ENCODE data around the gene BCL2L11. TPM values are rescaled to one million over a fixed set of nuclear protein-coding genes. Genes with fewer than 3 reads are reported as not detected.

The BCL2L11 gene
- total RNA-seq, 1 experiment from 2014 or later: 5.4 TPM

DNA sequence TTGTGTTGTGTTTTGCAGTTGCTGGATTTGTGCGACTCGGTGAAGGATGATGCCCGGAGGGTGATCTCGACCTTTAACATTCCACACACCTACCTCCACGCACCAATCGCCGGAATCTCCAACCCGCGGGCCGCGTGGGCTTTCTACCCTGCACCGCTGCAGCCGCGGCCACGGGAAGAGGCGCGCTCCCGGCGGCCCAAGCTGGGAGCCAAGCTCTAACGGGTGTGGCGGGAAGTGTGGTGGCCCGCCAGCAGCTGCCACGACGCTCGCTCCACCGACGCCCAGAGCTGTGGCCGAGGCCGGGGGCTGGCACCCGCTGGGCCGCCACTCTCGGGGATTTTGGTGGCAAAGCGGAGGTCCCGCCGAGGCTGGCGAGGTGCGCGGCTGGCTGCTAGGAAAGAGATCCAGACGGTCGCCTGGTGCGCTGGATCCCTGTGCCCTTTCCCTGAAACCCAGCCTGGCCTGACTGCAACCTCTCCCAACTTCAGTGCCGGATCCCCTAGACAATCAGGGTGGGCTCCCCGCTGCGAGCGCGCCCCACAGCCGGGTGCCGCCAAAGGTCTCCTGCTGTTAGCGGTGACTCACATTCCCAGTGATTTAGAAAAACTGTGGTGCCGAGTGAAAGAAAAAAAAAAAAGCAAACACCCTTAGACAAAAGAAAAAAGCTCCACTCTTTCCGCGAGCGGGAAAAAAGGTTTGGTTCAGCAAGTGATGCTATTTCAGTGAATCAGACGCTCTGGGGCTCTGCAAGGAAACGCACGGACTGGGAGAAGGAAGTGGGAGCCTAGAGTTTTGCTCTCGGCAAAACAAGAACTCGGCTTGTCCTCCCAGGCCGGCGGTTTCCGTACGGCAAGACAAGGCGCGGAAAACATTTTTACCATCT is 2.9 kb upstream of the BCL2L11 start:
- peak; percentile 48 for DNase-seq (ENCODE audit: low read depth)

DNA sequence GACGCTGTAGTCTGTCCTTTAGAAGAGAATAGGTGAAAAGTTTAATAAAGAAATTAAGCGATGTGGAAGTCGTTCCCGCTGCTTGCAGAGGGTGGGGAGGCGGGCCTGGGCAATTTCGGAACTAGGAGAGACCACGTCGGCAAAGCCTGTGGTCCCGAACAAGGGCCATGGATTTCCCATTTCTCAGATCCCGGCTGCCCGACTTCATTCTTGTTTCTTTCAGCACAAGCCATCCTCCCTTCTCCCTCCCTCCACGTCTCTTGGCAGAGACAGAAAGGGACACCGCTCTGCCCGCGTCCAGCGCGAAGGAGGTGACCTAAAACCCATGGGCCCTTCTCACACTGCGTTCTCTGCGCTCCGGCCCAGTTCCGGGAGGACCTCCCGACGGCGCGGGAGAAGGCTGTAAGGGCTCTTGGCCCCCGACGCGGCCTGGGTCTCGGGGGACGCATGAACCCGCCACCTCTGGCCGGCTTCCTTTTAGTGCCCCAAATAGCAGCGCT is 2.2 kb upstream of the BCL2L11 start:
- DNase-seq (ENCODE audit: low read depth): no peak

DNA sequence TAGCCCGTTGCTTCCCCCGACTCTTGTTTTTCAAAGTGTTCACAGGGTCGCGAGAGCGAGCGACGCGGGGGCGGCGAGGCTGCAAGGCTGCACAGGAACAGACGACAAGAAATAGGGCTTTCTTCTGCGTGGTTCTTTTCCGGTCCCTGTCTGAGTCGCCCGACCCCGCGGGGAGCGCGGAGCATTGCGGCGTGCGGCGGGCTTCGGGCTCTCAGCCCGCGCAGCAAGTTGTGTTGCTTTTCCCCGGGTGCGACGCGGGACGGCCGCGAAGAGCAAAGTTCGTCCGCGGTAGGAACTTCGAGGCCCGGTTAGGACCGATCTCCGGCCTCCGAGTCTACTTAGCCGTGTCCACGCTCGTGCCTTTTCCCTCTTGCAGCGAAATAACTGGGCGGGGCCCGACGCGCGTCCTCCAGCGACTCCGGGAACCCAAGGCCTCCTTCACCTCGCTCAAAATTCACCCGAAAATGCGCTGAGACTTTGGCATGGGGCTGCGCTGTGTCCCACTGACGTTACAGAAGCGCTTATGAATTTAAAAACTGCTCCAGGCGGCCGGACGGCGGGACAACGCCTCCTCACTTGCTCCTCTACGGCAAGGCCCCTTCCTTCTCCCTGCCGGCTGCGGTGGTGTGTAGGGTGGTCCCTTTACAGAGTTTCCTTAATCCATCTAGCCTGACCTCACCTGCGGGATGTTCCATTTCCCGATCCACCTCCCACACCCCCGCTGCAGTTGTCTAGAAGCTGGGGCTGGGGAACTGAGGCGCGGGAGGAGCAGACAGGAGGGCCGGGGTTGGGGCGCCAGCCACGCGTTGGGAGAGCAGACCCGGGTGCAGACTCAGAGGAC is 1.5 kb upstream of the BCL2L11 start:
- DNase-seq (ENCODE audit: low read depth): no peak

DNA sequence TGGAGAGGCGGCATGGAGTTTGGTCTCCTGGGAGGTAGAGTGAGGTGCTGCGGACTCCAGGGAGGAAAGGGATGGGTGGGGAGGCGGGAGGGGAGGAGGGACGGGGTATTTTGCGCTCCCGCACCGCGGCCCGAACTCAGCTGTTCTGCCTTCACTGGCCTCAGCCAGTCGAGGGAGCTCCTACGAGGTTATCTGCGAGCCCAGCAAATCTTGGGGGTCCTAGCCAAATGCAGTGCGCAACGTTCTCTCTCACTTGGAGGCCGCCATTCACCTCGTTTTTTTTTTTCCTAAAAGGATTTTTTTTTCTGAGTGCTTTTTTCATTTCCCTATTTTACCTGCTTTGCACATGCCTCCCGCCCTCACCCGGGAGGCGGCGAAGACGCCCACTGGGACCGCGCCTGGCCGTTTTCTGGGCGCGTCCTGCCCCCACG is 877 bp upstream of the BCL2L11 start:
- DNase-seq (ENCODE audit: low read depth): no peak

DNA sequence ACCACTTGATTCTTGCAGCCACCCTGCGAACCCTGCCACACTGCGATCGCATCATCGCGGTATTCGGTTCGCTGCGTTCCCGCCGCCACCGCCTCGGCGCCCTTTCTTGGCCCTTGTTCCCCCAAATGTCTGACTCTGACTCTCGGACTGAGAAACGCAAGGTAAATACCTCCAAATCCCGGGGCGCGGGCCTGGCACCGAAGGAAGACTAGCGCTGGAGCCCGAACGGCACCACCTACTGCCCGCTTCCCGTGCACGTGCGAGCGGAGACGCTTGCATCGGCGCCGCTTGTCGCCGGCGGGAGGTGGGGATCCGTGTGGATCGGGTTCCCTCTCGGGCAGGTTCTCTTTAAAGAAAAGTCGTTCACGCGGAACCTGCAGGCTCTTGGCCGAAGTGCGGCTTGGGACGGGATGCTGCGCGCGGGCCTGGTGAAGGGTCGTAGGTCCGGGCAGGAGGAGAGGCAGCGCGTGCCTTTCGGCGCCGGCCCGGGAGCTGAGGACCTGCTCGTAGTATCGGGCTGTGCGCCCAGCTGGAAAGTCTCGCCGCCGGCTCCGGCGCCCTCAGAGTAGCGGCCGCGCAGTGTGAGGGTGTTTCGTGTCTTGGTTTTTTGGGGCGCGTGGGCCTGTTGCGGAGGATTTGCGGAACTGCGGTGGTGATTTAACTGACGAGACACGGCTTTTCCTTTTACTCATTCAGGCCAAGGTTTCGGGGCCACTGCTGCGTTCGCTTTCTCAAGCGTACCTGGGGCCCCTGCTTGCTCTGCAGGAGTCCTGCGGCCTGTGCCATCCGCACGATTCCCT is 514 bp downstream of the BCL2L11 start:
- peak; percentile 34 for DNase-seq (ENCODE audit: low read depth)

DNA sequence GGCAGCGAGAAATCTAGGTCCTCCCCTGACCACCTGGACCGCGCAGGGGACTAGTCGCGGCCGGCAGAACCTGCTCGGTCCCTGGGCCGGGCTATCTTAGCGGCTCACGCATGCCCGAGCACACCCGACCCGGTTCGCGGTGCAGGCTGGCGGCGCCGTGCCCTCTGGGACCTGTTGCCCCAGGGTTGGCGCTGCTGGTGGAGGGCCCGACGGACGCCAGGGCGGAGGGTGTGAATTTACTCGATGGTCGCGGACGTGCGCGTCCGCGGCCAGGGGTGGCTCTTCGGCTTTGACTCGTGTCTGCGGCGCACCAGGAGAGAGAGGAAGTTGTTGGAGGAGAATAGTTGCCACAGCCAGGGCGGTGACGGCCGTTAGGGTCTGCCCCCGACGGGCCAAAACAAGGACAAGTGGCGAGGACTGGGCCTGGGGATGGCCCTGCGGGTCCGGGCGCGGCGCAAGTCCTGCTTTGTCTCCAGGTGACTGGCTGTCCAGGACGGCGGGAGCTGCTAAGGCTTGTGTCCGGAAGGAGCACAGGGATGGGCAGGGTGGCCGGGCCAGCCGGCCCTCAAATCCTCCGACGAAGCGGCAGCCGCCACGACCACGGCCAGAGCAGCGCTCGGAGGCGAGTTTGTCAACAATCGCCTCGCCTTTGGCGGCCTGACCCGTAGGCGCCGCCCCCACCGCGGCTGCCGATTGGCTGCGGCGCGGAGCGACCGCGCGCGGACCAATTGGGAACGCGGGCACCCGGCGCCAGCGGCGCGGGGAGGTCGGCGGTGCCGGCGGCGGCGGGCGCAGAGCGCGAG is 1.3 kb downstream of the BCL2L11 start:
- peak; percentile 83 for DNase-seq (ENCODE audit: low read depth)

DNA sequence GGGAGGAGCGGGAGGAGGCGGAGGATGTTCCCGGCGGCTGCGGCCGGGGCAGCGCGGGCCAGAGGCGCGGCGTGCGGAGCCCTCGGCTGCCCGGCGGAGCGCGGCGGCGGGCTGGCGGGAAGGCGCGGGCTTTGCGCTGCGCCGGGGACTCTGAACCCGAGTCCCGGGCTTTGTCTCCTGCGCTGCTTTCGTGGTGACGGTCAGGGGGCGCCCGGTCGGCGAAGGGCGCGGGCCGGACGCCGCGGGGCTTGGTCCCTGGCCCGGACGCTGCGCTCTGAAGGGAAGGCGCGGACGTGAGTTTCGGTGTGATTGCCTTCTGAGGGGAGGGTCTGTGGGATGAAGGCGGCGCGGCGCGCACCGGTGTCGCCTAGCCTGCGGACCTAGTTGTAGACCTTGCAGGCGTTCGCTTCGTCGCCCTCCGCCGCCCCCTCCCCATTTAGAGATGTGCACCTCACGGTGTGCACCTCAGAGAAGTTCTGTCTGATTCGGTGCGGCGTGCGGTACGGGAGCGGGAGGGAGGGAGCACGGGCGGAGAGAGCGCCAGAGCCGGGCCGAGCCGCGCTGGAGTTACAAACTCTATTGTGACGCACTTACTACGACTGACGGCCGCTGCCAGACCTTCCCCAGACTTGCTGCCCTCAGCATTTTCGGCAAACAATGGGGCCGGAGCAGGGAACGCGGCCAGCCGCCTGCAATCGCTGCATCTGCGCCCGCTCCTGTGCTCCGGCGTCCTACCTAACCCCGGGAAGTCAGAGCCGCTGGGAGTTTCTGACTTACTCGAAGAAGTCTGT is 2.1 kb downstream of the BCL2L11 start:
- peak; percentile 64 for DNase-seq (ENCODE audit: low read depth)

DNA sequence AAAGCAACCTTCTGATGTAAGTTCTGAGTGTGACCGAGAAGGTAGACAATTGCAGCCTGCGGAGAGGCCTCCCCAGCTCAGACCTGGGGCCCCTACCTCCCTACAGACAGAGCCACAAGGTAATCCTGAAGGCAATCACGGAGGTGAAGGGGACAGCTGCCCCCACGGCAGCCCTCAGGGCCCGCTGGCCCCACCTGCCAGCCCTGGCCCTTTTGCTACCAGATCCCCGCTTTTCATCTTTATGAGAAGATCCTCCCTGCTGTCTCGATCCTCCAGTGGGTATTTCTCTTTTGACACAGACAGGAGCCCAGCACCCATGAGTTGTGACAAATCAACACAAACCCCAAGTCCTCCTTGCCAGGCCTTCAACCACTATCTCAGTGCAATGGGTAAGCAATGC is 3.0 kb downstream of the BCL2L11 start:
- DNase-seq (ENCODE audit: low read depth): no peak

DNA sequence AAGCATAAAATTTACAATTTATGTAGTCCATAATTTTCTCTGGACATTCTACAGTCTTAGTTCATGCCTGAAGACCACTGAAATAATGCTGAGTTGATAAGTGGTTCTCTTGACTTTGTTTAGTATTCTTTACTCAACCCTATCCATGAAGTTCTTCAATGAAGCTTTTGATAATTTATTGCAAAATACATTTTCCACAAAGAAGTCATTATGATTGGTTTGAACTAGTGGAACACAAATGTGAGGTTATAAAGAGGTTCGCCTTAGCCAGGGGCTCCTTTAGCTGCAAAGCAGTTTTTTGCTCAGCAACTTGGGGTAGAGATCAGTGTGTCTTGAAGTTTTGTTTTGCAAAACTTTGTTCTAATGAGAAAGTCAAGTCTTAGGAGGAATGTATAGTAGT is 5.9 kb downstream of the BCL2L11 start:
- DNase-seq (ENCODE audit: low read depth): no peak

DNA sequence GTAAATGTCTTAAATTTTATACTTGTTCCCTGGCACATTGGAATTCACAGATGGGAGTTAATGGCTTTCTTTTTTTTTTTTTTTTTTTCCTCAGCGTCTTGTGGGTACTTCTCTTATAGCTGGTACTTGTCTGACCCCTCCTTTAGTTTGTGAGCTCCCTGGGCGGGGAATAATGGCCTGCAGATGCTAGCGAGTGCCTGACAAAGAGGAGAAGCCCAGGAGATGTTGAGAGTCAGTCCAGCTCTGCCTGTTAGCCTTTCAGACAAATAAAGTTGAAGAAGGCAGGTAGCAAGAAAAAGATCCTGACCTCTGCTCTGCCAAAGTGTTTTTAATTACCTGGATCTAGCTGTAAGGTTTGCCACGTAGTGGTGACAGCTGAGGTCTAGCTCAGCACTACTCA is 6.6 kb downstream of the BCL2L11 start:
- DNase-seq (ENCODE audit: low read depth): no peak

DNA sequence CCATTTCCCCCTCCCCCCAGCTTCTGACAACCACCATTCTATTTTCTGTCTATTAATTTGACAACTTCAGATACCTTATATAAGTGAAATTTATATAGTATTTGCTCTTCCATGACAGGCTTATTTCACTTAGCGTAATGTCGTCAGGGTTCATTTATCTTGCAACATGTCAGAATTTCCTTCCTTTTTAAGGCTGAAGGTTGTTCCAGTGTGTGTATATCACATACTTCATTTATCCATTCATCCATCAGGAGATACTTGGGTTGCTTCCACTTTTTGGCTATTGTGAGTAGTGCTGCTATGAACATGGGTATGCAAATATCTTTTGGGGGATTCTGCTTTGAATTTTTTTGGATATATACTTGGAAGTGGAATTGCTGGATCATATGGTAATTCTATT is 7.4 kb downstream of the BCL2L11 start:
- DNase-seq (ENCODE audit: low read depth): no peak

DNA sequence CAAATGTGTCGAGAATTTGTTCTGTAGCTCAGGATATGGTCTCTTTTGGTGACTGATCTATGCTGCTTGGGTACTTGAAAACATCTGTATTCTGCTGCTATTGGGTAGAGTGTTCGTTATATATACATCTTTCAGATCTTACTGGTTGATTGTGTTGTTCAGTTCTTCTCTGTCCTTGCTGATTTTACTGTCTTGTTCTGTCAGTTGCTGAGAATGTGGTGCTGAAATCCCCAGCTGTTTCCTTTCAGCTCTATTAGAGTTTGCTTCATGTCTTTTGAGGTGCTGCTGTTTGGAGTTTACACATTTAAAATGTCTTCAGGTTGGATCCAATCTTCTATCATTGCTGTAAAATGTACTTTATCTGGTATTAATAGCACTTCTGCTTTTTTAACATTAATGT is 12.9 kb downstream of the BCL2L11 start:
- no peak for DNase-seq (ENCODE audit: low read depth)

DNA sequence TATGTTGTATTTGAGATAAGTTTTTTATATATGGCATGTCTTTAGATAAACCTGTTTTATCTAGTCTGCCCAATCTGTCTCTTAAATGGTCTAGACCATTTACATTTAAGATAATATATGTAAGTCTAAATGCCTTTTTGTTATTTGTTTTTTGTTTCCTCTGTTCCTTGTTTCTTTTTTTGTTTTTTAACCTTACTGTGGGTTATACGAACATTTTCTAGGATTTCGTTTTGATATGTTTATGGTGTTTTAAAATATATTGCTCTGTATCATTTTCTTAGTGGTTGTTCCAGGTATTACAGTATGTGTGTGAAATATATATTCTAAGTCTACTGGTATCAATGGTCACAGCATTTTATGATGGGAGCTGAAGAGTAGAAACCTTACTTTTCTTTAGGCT is 13.3 kb downstream of the BCL2L11 start:
- DNase-seq (ENCODE audit: low read depth): no peak

DNA sequence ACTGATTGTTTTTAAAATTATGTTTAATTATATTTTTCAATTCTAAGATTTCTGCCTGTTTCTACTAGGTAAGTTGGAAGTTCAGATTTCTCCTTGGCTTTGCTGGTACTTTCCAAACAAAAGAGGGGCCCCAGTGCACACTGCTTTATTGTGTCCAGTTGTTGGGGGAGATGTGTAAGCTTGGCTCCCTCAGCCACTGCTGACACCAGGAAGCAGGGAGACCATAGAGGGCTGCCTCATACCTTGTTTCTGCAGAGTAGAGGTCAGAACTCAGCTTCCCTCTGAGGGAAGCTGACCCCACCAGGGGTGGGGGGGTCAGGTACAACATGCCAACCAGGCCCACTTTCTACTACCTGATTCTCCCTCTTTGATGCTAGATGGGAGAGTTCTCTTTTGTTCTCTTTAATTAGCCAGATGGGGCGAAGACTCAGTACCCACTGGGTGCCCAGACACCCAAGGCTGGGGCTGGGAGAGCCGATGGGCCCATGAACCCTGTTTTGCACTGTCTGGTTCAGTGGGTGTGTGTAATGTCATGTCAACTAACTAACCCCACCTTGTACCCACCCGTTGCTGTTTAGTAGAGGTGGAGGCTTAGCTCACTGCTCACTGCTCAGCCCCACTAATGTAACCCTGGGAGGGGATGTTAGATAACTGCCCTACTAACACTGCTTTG is 14.7 kb downstream of the BCL2L11 start:
- no peak for DNase-seq (ENCODE audit: low read depth)

DNA sequence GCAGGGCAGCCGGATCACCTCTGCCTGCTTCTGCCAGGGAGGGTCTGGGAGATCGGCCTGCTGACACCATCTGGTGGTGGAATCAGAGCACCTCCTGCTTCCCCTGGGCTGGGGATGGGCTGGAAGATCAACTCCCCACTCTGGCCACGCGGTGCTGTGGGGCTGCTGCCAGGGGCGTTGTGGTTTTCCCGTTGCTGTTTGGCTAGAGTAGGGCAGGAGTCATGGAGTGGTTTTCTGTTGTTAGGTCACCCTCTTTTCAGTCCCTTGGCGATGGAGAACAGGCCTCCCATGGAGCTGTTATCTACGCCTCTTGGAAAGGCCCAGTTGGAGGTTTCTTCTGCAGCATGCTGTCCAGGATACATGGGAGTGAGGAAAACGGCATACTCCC is 15.2 kb downstream of the BCL2L11 start:
- DNase-seq (ENCODE audit: low read depth): peak; percentile 74

DNA sequence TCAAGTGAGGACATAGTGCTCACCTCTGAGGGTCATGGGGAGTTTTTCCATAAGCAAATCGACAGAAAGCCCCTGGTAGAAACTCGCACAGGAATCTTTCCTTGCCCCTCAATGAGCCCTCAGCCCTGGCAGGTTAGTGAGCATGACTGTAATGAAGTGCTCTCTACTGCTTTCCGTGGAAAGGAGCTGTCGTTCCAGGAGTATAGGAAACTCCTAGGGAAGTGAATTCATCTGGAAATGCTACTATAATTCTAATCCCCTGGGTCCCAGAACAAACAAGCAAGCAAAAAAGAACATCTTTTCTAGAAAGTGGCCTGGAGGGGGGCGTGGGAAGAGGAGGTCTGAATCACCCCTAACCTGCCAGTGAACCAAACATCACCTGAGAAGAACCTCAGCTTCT is 18.1 kb downstream of the BCL2L11 start:
- no peak for DNase-seq (ENCODE audit: low read depth)

DNA sequence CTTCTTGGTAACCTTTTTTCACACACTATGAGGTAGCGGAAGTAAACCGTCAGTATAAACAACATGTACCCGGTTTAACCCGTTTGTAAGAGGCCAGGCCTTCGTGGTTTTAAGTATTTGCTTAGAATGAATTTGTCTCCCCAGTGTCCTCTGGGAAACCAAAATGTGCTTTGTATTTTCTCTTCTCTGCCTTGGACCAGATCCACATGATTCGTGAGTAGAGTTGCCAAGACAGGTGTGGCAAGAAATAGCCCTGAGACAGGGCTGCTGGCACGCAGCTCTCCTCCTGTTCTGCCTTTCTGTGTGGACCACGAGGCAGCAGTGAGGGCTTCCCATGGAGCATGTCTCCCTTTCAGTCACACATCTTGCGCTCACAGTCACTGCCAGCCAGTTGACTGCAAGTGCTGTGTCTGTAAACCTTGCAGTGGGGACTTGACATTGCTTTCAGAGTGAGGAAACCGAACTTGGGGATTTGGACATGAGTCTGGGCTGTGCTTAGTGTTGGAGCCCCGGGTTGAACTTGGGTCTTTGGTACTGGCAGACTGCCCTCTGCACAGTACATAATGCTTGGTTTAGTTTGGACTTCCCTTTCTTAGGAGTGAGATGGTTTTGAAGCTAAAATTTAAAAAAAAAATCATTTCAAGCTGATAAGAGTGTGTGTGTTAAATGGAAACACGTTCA is 19.1 kb downstream of the BCL2L11 start:
- no peak for DNase-seq (ENCODE audit: low read depth)

DNA sequence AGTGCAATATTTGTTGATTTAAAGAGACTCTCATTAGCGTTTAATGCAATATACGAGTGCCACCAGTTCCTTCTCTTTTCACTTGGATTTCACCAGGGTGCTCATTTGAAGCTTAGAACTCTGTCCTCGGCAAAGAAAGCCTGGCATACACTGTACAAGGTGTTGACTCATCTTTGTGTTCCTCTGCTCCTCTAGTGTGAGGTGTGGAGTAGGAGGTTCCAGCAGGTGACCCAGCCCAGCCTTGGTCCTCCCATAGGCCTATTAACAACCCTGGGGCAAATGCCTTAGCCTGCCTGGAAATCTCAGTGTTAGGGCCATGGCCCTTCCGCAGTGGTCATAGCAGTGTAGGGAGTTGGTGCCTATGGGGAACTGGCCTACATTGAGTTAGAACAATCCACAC is 20.1 kb downstream of the BCL2L11 start:
- no peak for DNase-seq (ENCODE audit: low read depth)

DNA sequence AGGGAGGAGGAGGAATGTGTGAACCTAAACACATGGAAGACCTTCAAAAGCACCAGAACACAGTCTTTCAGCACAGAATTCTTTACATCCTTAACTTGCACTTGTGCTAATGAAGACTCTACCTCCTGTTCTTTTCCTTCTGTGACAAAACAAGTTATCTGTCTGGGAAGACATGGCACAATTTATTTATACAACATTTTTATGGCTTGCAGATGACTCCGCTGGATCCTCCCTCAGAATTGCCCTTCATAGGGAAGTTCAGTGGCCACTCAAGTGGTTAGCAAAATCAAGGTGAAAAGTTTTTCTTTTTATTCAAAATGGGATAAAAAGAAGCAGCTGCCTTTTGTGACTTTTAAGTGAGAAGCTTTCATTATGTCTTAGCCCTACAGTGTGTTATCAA is 21.4 kb downstream of the BCL2L11 start:
- DNase-seq (ENCODE audit: low read depth): no peak
